Liver (tissue), 3 donors: Measurements from ENCODE around the gene ARL4A.

Source experiments
- CTCF ChIP-seq: fragments of 150-350 bp; IDR thresholded peaks from 2 replicates; pipeline ENCODE4 v1.5.1; 2017; ENCODE audit warnings: improper control_type of control experiment, low read depth, low read length; ENCODE audit not compliant: missing input control
- EGR1 ChIP-seq, 2 donors: IDR thresholded peaks; 2 replicates each; pipeline ENCODE4 v1.6.1; 2016 to 2018; ENCODE audit warnings: antibody characterized with exemption in 2 of 2, low read depth in 2 of 2
- FOXA2 ChIP-seq: IDR thresholded peaks from 2 replicates; pipeline ENCODE4 v1.6.1; 2016; ENCODE audit warnings: antibody characterized with exemption
- MAX ChIP-seq: IDR thresholded peaks from 2 replicates; pipeline ENCODE4 v1.6.1; 2016; ENCODE audit warnings: antibody characterized with exemption
- NR2F2 ChIP-seq: IDR thresholded peaks from 2 replicates; pipeline ENCODE4 v1.6.1; 2016; ENCODE audit warnings: antibody characterized with exemption
- RAD21 ChIP-seq, 2 donors: IDR thresholded peaks; 2 replicates each; pipeline ENCODE4 v1.6.1; 2016; ENCODE audit warnings: antibody characterized with exemption in 2 of 2, mild to moderate bottlenecking in 2 of 2
- RXRA ChIP-seq, 2 donors: IDR thresholded peaks; 2 replicates each; pipeline ENCODE4 v1.6.1; 2017 to 2018; ENCODE audit warnings: antibody characterized with exemption in 2 of 2, mild to moderate bottlenecking in 1 of 2
- SP1 ChIP-seq: IDR thresholded peaks from 2 replicates; pipeline ENCODE4 v1.6.1; 2018; ENCODE audit warnings: antibody characterized with exemption, mild to moderate bottlenecking
- ZBTB33 ChIP-seq: IDR thresholded peaks from 2 replicates; pipeline ENCODE4 v1.6.1; 2016; ENCODE audit warnings: antibody characterized with exemption
- donor health status: healthy.
- donor health status: healthy.

- TF ChIP-seq CTCF (no peak), EGR1 (IDR thresholded peaks at IDR 0.05; ENCODE audit: low read depth in 2 of 2) (no peak), RAD21 (IDR thresholded peaks at IDR 0.05) (no peak), RXRA (IDR thresholded peaks at IDR 0.05) (no peak), MAX (no peak), SP1 (no peak), ZBTB33 (no peak), FOXA2 (no peak), NR2F2 (no peak)
Observed at GRCh38 chr7:12649348-12649747, 38.1 kb upstream of the ARL4A start.
